Neural crest cell (in vitro differentiated cells): ENCODE measurements around the gene PLOD1. TPM values are rescaled to one million over a fixed set of nuclear protein-coding genes. Genes with fewer than 3 reads are reported as not detected.
"Not testable (repeated sequence)": the region's sequence is repeated elsewhere in the genome, so short reads cannot be mapped to it uniquely, and the experiment has no call there.

Experiments used
- DNase-seq: peaks from one replicate; pipeline ENCODE4 v3.0.0; 2021; ENCODE audit warnings: low read depth, mixed read lengths, low spot score
- H3K27ac Mint-ChIP-seq: one replicate; pipeline ENCODE4 v1.8.0; 2021; ENCODE audit warnings: mild to moderate bottlenecking, mixed read lengths; ENCODE audit not compliant: unreplicated experiment
- H3K27me3 Mint-ChIP-seq: 2 replicates; pipeline ENCODE4 v1.8.0; 2021; ENCODE audit warnings: low read depth, mild to moderate bottlenecking, mixed read lengths
- H3K36me3 Mint-ChIP-seq: 2 replicates; pipeline ENCODE4 v1.8.0; 2021; ENCODE audit warnings: low read depth, mild to moderate bottlenecking, mixed read lengths
- H3K4me1 Mint-ChIP-seq: 2 replicates; pipeline ENCODE4 v1.8.0; 2021; ENCODE audit warnings: mixed read lengths
- H3K4me3 Mint-ChIP-seq: one replicate; pipeline ENCODE4 v1.8.0; 2021; ENCODE audit warnings: mild to moderate bottlenecking, mixed read lengths
- H3K9me3 Mint-ChIP-seq: 2 replicates; pipeline ENCODE4 v1.8.0; 2021; ENCODE audit warnings: mixed read lengths
- total RNA-seq: library from RNA; stranded (reverse); gene quantifications from 2 replicates; pipeline ENCODE4 v1.2.1, GENCODE V29; 2021
- TF ChIP-seq, protein P1 (sequence below): fragments of 200-600 bp; sonication (generic); conservative IDR thresholded peaks from 2 replicates; pipeline ENCODE4 v1.5.0; 2021; ENCODE audit warnings: antibody characterized with exemption, mild to moderate bottlenecking

The PLOD1 gene
- total RNA-seq, 1 donor from 2014 or later: 58.7 TPM

GRCh38 chr1:11930571-11931445, 3.7 kb upstream of the PLOD1 start:
- no peaks in the 10 kb centered on the region for H3K36me3 Mint-ChIP-seq
- H3K27ac Mint-ChIP-seq: no peak overlapping the region

DNA sequence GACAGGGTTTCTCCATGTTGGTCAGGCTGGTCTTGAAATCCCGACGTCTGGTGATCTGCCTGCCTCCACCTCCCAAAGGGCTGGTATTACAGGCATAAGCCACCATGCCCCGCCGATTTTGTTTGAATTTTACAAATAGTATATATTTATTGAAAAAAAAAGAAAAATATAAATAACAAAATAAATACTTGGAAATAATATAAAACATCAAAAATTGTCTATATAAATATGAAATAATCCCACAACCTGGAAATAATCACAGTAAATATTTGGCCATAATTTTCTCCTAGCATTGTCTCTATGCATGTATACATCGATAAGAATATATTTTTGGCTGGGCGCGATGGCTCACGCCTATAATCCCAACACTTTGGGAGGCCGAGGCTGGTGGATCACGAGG, 2.7 kb upstream of the PLOD1 start:
- no peak for DNase-seq
- no peaks in the 10 kb centered on the region for H3K36me3 Mint-ChIP-seq
- H3K27me3 Mint-ChIP-seq: no peaks in the 10 kb centered on the region
- no peaks in the 10 kb centered on the region for H3K9me3 Mint-ChIP-seq
- H3K4me1 Mint-ChIP-seq: peaks cover 22% of the 10 kb centered on the region
- H3K27ac Mint-ChIP-seq: no peak overlapping the region
- peak overlapping the region; percentile 51 for H3K4me3 Mint-ChIP-seq
- TF ChIP-seq, protein P1, sequence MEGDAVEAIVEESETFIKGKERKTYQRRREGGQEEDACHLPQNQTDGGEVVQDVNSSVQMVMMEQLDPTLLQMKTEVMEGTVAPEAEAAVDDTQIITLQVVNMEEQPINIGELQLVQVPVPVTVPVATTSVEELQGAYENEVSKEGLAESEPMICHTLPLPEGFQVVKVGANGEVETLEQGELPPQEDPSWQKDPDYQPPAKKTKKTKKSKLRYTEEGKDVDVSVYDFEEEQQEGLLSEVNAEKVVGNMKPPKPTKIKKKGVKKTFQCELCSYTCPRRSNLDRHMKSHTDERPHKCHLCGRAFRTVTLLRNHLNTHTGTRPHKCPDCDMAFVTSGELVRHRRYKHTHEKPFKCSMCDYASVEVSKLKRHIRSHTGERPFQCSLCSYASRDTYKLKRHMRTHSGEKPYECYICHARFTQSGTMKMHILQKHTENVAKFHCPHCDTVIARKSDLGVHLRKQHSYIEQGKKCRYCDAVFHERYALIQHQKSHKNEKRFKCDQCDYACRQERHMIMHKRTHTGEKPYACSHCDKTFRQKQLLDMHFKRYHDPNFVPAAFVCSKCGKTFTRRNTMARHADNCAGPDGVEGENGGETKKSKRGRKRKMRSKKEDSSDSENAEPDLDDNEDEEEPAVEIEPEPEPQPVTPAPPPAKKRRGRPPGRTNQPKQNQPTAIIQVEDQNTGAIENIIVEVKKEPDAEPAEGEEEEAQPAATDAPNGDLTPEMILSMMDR: no peak

More at GRCh38 chr1:11930571-11931445, 3.7 kb upstream of the PLOD1 start:
- H3K4me1 Mint-ChIP-seq: peaks cover 29% of the 10 kb centered on the region
- H3K9me3 Mint-ChIP-seq: no peaks in the 10 kb centered on the region
- peak overlapping the region; percentile 61 for H3K4me3 Mint-ChIP-seq
- TF ChIP-seq, protein P1: no peak
- DNase-seq: no peak
- H3K27me3 Mint-ChIP-seq: no peaks in the 10 kb centered on the region

DNA sequence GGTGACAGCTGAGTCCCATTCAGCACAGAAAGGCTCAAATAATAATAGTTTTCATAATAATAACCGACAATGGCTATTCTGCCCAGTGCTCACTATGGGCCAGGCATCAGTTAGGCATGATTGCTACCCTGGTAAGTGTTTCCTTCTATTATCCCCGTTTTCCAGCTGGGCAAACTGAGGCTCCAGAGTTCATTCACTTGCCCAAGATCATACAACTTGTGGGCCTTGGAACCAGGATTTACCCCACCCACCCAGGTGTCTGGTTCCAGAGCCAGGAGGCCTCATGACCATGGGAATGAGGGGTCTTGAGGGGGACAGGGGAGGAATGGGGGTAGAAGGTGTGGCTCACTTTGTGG, 518 bp downstream of the PLOD1 start:
- TF ChIP-seq, protein P1: no peak
- DNase-seq: no peak
- Mint-ChIP-seq H3K4me1 (peaks cover 20% of the 10 kb centered on the region), H3K36me3 (no peaks in the 10 kb centered on the region), H3K27ac (no peak overlapping the region), H3K4me3 (peak overlapping the region; percentile 88), H3K27me3 (no peaks in the 10 kb centered on the region), H3K9me3 (no peaks in the 10 kb centered on the region)

DNA sequence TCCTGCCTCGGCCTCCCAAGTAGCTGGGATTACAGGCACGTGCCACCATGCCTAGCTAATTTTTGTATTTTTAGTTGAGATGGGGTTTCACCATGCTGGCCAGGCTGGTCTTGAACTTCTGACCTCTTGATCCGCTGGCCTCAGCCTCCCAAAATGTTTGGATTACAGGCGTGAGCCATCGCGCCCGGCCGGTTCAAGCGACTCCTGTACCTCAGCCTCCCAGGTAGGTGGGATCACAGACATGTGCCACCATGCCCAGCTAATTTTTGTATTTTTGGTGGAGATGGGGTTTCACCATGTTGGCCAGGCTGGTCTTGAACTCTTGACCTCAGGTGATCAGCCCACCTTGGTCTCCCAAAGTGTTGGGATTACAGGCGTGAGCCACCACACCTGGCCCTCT, 1.2 kb downstream of the PLOD1 start:
- not testable (repeated sequence) for H3K27ac Mint-ChIP-seq, DNase-seq, H3K9me3 Mint-ChIP-seq, H3K27me3 Mint-ChIP-seq, H3K36me3 Mint-ChIP-seq, H3K4me3 Mint-ChIP-seq
- peaks cover 17% of the 10 kb centered on the region for H3K4me1 Mint-ChIP-seq

DNA sequence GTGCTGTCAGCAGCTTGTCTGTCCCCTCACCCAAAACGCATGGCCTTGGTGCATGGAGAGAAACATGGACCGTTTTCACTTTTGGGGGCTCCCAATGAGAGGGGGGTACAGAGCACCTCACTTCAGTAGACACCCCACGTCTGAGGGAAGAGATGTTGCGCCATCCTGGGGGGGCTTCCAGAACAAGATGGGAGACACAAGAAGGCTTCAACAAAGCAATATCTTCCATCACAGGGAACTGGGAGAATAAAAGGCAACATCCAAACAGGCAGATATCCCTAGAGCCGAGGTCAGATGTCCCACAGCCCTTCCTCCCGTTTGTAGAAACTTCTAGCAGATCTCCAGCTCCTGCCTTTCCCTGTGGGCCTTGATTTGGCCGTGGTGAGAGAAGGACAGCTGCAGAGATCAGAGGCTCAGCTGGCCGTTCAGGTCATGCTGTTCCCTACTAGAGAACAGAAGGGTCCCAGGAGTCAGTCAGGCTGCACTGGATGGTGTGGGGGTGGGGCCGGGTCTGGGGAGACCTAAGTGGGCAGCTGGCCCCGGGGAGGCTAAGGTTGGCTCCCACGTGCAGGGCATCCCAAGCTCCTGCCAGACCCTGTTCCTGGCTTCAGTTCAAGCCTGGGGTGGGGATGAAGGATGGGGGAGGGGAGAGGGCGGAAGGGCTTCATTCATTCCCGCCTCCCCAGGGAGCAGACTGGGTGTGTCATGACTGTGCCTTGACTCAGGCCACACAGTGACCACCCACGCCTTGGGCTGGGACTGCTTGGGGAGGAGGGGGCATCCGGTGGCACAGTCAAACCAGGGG, 4.4 kb downstream of the PLOD1 start:
- H3K36me3 Mint-ChIP-seq: no peaks in the 10 kb centered on the region
- H3K27ac Mint-ChIP-seq: no peak overlapping the region
- H3K4me3 Mint-ChIP-seq: no peak overlapping the region
- no peaks in the 10 kb centered on the region for H3K27me3 Mint-ChIP-seq
- H3K4me1 Mint-ChIP-seq: peaks cover 13% of the 10 kb centered on the region
- DNase-seq: no peak
- TF ChIP-seq, protein P1: no peak
- no peaks in the 10 kb centered on the region for H3K9me3 Mint-ChIP-seq

DNA sequence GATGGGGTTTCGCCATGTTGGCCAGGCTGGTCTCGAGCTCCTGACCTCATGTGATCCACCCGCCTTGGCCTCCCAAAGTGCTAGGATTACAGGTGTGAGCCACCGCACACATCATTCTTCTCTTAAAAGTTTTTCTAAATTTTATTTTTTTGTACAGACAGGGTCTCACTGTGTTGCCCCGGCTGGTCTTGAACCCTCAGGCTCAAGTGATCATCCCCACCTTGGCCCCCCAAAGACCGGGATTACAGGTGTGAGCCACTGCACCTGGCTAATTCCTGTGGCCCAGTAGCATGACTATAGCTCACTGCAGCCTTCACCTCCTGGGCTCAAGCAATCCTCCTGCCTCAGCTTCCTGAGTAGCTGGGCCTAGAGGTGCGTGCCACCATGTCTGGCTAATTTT, 5.3 kb downstream of the PLOD1 start:
- not testable (repeated sequence) for H3K4me3 Mint-ChIP-seq, H3K9me3 Mint-ChIP-seq, H3K36me3 Mint-ChIP-seq, H3K27ac Mint-ChIP-seq, H3K27me3 Mint-ChIP-seq, DNase-seq
- peaks cover 12% of the 10 kb centered on the region for H3K4me1 Mint-ChIP-seq
